Chondrocyte (in vitro differentiated cells): ENCODE data around the gene IQCF2. TPM values are rescaled to one million over a fixed set of nuclear protein-coding genes. Genes with fewer than 3 reads are reported as not detected.

Experiments used
- DNase-seq: peaks from one replicate; pipeline ENCODE4 v3.0.0; 2021; ENCODE audit warnings: mixed read lengths, low spot score
- H3K27ac Mint-ChIP-seq: one replicate; pipeline ENCODE4 v1.8.0; 2021; ENCODE audit warnings: mild to moderate bottlenecking, moderate library complexity, mixed read lengths; ENCODE audit not compliant: unreplicated experiment
- H3K27me3 Mint-ChIP-seq: 2 replicates; pipeline ENCODE4 v1.8.0; 2021; ENCODE audit warnings: low read depth, mixed read lengths
- H3K36me3 Mint-ChIP-seq: 2 replicates; pipeline ENCODE4 v1.8.0; 2021; ENCODE audit warnings: low read depth, mixed read lengths
- H3K4me1 Mint-ChIP-seq: 2 replicates; pipeline ENCODE4 v1.8.0; 2021; ENCODE audit warnings: low read depth, mild to moderate bottlenecking, mixed read lengths
- H3K4me3 Mint-ChIP-seq: one replicate; pipeline ENCODE4 v1.8.0; 2021; ENCODE audit warnings: mild to moderate bottlenecking, moderate library complexity, mixed read lengths; ENCODE audit not compliant: unreplicated experiment
- H3K9me3 Mint-ChIP-seq: 2 replicates; pipeline ENCODE4 v1.8.0; 2021; ENCODE audit warnings: low read depth, mixed read lengths
- CTCF ChIP-seq: fragments of 200-600 bp; sonication (generic); IDR thresholded peaks from 2 replicates; pipeline ENCODE4 v1.5.0; 2021; ENCODE audit warnings: antibody characterized with exemption, mild to moderate bottlenecking, moderate library complexity
- total RNA-seq: library from RNA; stranded (reverse); gene quantifications from 3 replicates; pipeline ENCODE4 v1.2.1, GENCODE V29; 2021

The IQCF2 gene
- total RNA-seq, 1 donor from 2014 or later: not detected

- Mint-ChIP-seq H3K27ac (no peak overlapping the region), H3K4me1 (no peaks in the 10 kb centered on the region), H3K9me3 (no peaks in the 10 kb centered on the region), H3K27me3 (peaks cover 23% of the 10 kb centered on the region), H3K36me3 (no peaks in the 10 kb centered on the region), H3K4me3 (no peak overlapping the region)
- no peak for TF ChIP-seq CTCF
- DNase-seq: no peak
These were observed 7.9 kb downstream of the IQCF2 start for GRCh38 chr3:51869304-51869703.

- H3K36me3 Mint-ChIP-seq: no peaks in the 10 kb centered on the region
- no peaks in the 10 kb centered on the region for H3K9me3 Mint-ChIP-seq
- DNase-seq: no peak
- H3K27me3 Mint-ChIP-seq: peaks cover 28% of the 10 kb centered on the region
- TF ChIP-seq CTCF: no peak
- H3K27ac Mint-ChIP-seq: no peak overlapping the region
- no peaks in the 10 kb centered on the region for H3K4me1 Mint-ChIP-seq
- H3K4me3 Mint-ChIP-seq: no peak overlapping the region
These were observed 11.9 kb downstream of the IQCF2 start for GRCh38 chr3:51873253-51873766.

GRCh38 chr3:51873876-51874275, 12.5 kb downstream of the IQCF2 start:
- H3K4me3 Mint-ChIP-seq: no peak overlapping the region
- no peaks in the 10 kb centered on the region for H3K36me3 Mint-ChIP-seq
- no peaks in the 10 kb centered on the region for H3K9me3 Mint-ChIP-seq
- no peak for DNase-seq
- H3K27ac Mint-ChIP-seq: no peak overlapping the region
- peaks cover 27% of the 10 kb centered on the region for H3K27me3 Mint-ChIP-seq
- no peak for TF ChIP-seq CTCF
- no peaks in the 10 kb centered on the region for H3K4me1 Mint-ChIP-seq

- H3K36me3 Mint-ChIP-seq: no peaks in the 10 kb centered on the region
- no peak for TF ChIP-seq CTCF
- H3K4me1 Mint-ChIP-seq: no peaks in the 10 kb centered on the region
- no peak overlapping the region for H3K27ac Mint-ChIP-seq
- no peak for DNase-seq
- H3K9me3 Mint-ChIP-seq: no peaks in the 10 kb centered on the region
- peaks cover 22% of the 10 kb centered on the region for H3K27me3 Mint-ChIP-seq
- no peak overlapping the region for H3K4me3 Mint-ChIP-seq
These were observed 13.0 kb downstream of the IQCF2 start for GRCh38 chr3:51874411-51874810.

- no peak overlapping the region for H3K4me3 Mint-ChIP-seq
- no peaks in the 10 kb centered on the region for H3K4me1 Mint-ChIP-seq
- no peak for TF ChIP-seq CTCF
- DNase-seq: no peak
- H3K9me3 Mint-ChIP-seq: no peaks in the 10 kb centered on the region
- H3K27me3 Mint-ChIP-seq: peaks cover 22% of the 10 kb centered on the region
- no peak overlapping the region for H3K27ac Mint-ChIP-seq
- no peaks in the 10 kb centered on the region for H3K36me3 Mint-ChIP-seq
These were observed 13.5 kb downstream of the IQCF2 start for GRCh38 chr3:51874889-51875288.
